NB4 (cell line): ENCODE results near the gene HAGHL.

Source experiments
- MYC ChIP-seq: IDR thresholded peaks from 2 replicates; pipeline ENCODE4 v1.6.1; 2011; ENCODE audit warnings: low read depth, low read length
- POLR2A ChIP-seq: IDR thresholded peaks from 2 replicates; pipeline ENCODE4 v1.6.1; 2011; ENCODE audit warnings: mild to moderate bottlenecking; ENCODE audit not compliant: insufficient read length; ENCODE audit errors: extremely low read depth
- TF ChIP-seq, protein P1 (sequence below): IDR thresholded peaks from one replicate; pipeline ENCODE4 v1.5.1; 2012; ENCODE audit warnings: low read depth, low read length
- TF ChIP-seq, protein P2 (sequence below): IDR thresholded peaks from 2 replicates; pipeline ENCODE4 v1.6.1; 2011; ENCODE audit warnings: low read depth, low read length

DNA sequence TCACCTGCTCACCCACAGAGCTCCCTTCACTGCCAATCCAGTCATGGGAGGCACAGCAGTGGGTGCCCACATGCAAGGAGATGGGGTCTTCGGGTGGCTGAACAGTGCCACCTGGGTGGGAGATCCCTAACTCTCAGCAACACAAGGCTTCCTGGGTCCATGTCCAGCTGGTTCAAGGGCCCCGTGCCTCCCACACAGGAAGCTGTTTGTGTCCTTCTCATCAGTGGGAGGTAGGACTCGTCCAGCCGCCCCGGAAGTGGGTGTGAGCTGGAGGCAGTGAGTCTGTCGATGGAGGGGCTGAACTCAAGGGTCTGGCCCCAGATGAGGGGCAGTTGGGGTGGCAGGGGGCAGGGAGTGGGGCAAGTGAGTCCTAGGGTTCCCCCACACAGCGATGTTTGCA lies 22.9 kb upstream of the HAGHL start:
- no peak for TF ChIP-seq POLR2A
- TF ChIP-seq, protein P1, sequence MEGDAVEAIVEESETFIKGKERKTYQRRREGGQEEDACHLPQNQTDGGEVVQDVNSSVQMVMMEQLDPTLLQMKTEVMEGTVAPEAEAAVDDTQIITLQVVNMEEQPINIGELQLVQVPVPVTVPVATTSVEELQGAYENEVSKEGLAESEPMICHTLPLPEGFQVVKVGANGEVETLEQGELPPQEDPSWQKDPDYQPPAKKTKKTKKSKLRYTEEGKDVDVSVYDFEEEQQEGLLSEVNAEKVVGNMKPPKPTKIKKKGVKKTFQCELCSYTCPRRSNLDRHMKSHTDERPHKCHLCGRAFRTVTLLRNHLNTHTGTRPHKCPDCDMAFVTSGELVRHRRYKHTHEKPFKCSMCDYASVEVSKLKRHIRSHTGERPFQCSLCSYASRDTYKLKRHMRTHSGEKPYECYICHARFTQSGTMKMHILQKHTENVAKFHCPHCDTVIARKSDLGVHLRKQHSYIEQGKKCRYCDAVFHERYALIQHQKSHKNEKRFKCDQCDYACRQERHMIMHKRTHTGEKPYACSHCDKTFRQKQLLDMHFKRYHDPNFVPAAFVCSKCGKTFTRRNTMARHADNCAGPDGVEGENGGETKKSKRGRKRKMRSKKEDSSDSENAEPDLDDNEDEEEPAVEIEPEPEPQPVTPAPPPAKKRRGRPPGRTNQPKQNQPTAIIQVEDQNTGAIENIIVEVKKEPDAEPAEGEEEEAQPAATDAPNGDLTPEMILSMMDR: no peak
- TF ChIP-seq, protein P2, sequence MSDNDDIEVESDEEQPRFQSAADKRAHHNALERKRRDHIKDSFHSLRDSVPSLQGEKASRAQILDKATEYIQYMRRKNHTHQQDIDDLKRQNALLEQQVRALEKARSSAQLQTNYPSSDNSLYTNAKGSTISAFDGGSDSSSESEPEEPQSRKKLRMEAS: no peak
- no peak for TF ChIP-seq MYC
